Lung (tissue), 12 donors: ENCODE results near the gene CBS. TPM values are rescaled to one million over a fixed set of nuclear protein-coding genes. Genes with fewer than 3 reads are reported as not detected.
A peak's percentile ranks its signal among the peaks of the same experiment; 100 is the strongest.

Source experiments
- ATAC-seq: fragments of 200-7000 bp; cut with Tn5 transposase; one replicate; pipeline ENCODE4 v1.9.1; 2020; ENCODE audit warnings: moderate number of reproducible peaks; ENCODE audit not compliant: insufficient read depth, low FRiP score
- DNase-seq, 3 donors: peaks; one replicate each; pipeline ENCODE4 v3.0.0-alpha.2; 2013 to 2017
- H3K27ac ChIP-seq, 2 donors: one replicate each; pipeline ENCODE4 v1.5.1; 2013; ENCODE audit warnings: mild to moderate bottlenecking in 2 of 2, moderate library complexity in 2 of 2, control low read depth in 1 of 2, inconsistent platforms in 1 of 2, low read depth in 1 of 2, low read length in 1 of 2
- H3K27me3 ChIP-seq, 3 donors: one replicate each; pipeline ENCODE4 v1.5.1; 2013; ENCODE audit warnings: low read length in 2 of 3; ENCODE audit not compliant: control insufficient read depth in 3 of 3, insufficient read depth in 3 of 3
- H3K36me3 ChIP-seq, 4 donors: one replicate each; pipeline ENCODE4 v1.5.1; 2013; ENCODE audit warnings: low read length in 4 of 4, mild to moderate bottlenecking in 1 of 4, moderate library complexity in 1 of 4; ENCODE audit not compliant: control insufficient read depth in 4 of 4, insufficient read depth in 4 of 4
- H3K4me1 ChIP-seq, 5 donors: one replicate each; pipeline ENCODE4 v1.5.1; 2013; ENCODE audit warnings: low read length in 5 of 5, mild to moderate bottlenecking in 2 of 5, moderate library complexity in 1 of 5; ENCODE audit not compliant: control insufficient read depth in 5 of 5, insufficient read depth in 5 of 5
- H3K4me3 ChIP-seq: one replicate; pipeline ENCODE4 v1.5.1; 2013; ENCODE audit warnings: mild to moderate bottlenecking, control low read depth, moderate library complexity
- H3K9ac ChIP-seq, 2 donors: one replicate each; pipeline ENCODE4 v1.5.1; 2013; ENCODE audit warnings: low read length in 2 of 2, control low read depth in 1 of 2; ENCODE audit not compliant: insufficient read depth in 1 of 2
- H3K9me3 ChIP-seq, 4 donors: one replicate each; pipeline ENCODE4 v1.5.1; 2013; ENCODE audit warnings: low read length in 3 of 4, mild to moderate bottlenecking in 1 of 4, moderate library complexity in 1 of 4; ENCODE audit not compliant: control insufficient read depth in 4 of 4, insufficient read depth in 3 of 4
- CTCF ChIP-seq: IDR thresholded peaks from 2 replicates; pipeline ENCODE4 v1.5.1; 2012; ENCODE audit warnings: mild to moderate bottlenecking; ENCODE audit errors: control extremely low read depth, extremely low read depth
- WGBS, 2 donors: extraction: QIAGEN DNeasy Blood & Tissue Kit; methylation state at CpG; one replicate each; pipeline ENCODE4 v1.1.7; 2013; 5-methylcytosine and 5-hydroxymethylcytosine counted together
- polyA plus RNA-seq, 2 donors: library from polyadenylated mRNA; stranded (reverse); fragments of 200-250 nt; gene quantifications; one replicate each; pipeline ENCODE4 v1.2.1, GENCODE V29; 2013
- total RNA-seq, 2 donors: library from RNA; depleted of rRNA in 1 of 2; stranded (reverse); fragments of >200 nt in 1 of 2; gene quantifications; one replicate each; pipeline ENCODE4 v1.2.1, GENCODE V29; 2014 to 2021
- donor health status: control.
- donor health status: control.
- donor health status: Bipolar disorder and iron deficiency.
- donor health status: healthy.
- donor health status: DM: yes; HTN: yes; CAD: no.

CBS gene
- total and polyA plus RNA-seq, 4 donors = 3.6 to 47.7 (median 27.5) TPM

GRCh38 chr21:43031121-43031619 lies 44.5 kb downstream of the CBS start:
- Histone ChIP-seq H3K27ac (no peak overlapping the region), H3K4me3 (no peak overlapping the region), H3K4me1 (no peaks in the 10 kb centered on the region), H3K9me3 (no peaks in the 10 kb centered on the region), H3K9ac (no peak overlapping the region), H3K27me3 (no peaks in the 10 kb centered on the region), H3K36me3 (peaks cover 6 to 33% (median 25%) of the 10 kb centered on the region in 4 donors)
- no peak for DNase-seq
- no peak for TF ChIP-seq CTCF
- no peak for ATAC-seq
- 92 to 93% methylated on average over 12 of the region's 12 CpGs for WGBS, 2 donors

- no peak overlapping the region for H3K9ac ChIP-seq
- DNase-seq (no peak), ATAC-seq (no peak)
- no peak overlapping the region for H3K4me3 ChIP-seq
- no peak overlapping the region for H3K27ac ChIP-seq
- H3K27me3 ChIP-seq = no peaks in the 10 kb centered on the region
- WGBS, 2 donors = 93% methylated on average over 13 of the region's 13 CpGs
- TF ChIP-seq CTCF = no peak
- no peaks in the 10 kb centered on the region for H3K9me3 ChIP-seq
- H3K36me3 ChIP-seq = peaks cover 6 to 39% (median 31%) of the 10 kb centered on the region in 4 donors
- H3K4me1 ChIP-seq = no peaks in the 10 kb centered on the region
Measured at GRCh38 chr21:43029785-43030184, 45.9 kb downstream of the CBS start.

GRCh38 chr21:43027846-43028731 lies 47.5 kb downstream of the CBS start:
- WGBS, 2 donors = 79 to 92% methylated on average over 27 of the region's 27 CpGs
- DNase-seq (peak in 2 of 3 donors; percentile 10 to 44), ATAC-seq (no peak)
- Histone ChIP-seq H3K27me3 (no peaks in the 10 kb centered on the region), H3K4me1 (no peaks in the 10 kb centered on the region), H3K9ac (no peak overlapping the region), H3K9me3 (no peaks in the 10 kb centered on the region), H3K27ac (no peak overlapping the region), H3K4me3 (no peak overlapping the region), H3K36me3 (peaks cover 10 to 45% (median 35%) of the 10 kb centered on the region in 4 donors)
- no peak for TF ChIP-seq CTCF
